COR-L47 (cell line): Measurements from ENCODE around the gene SPC24.
A peak's percentile ranks its signal among the peaks of the same experiment; 100 is the strongest.
"Not testable (repeated sequence)": the region's sequence is repeated elsewhere in the genome, so short reads cannot be mapped to it uniquely, and the experiment has no call there.

Source experiments
- DNase-seq: peaks from one replicate; lab custom pipeline; 2025; lab: John Stamatoyannopoulos, UW

The SPC24 gene

GRCh38 chr19:11191934-11192333 is 36.4 kb upstream of the SPC24 start:
- no peak for DNase-seq

- DNase-seq, result no peak
Observed at GRCh38 chr19:11191273-11191755, 35.7 kb upstream of the SPC24 start.

GRCh38 chr19:11190501-11190900 is 34.9 kb upstream of the SPC24 start:
- no peak for DNase-seq

- no peak for DNase-seq
Observed at GRCh38 chr19:11187441-11187840, 31.9 kb upstream of the SPC24 start.

- DNase-seq, result no peak
Observed at GRCh38 chr19:11182994-11183393, 27.4 kb upstream of the SPC24 start.

GRCh38 chr19:11181488-11181887 is 25.9 kb upstream of the SPC24 start:
- DNase-seq, result no peak

GRCh38 chr19:11180975-11181374 is 25.4 kb upstream of the SPC24 start:
- DNase-seq, result not testable (repeated sequence)

GRCh38 chr19:11180346-11180745 is 24.8 kb upstream of the SPC24 start:
- no peak for DNase-seq

- DNase-seq, result no peak
Observed at GRCh38 chr19:11179716-11180297, 24.2 kb upstream of the SPC24 start.

GRCh38 chr19:11179145-11179465 is 23.5 kb upstream of the SPC24 start:
- not testable (repeated sequence) for DNase-seq

- DNase-seq, result no peak
Observed at GRCh38 chr19:11177592-11177991, 22.0 kb upstream of the SPC24 start.

- no peak for DNase-seq
Observed at GRCh38 chr19:11176466-11177193, 21.0 kb upstream of the SPC24 start.

- DNase-seq, result no peak
Observed at GRCh38 chr19:11175920-11176319, 20.3 kb upstream of the SPC24 start.

GRCh38 chr19:11174336-11174735 is 18.8 kb upstream of the SPC24 start:
- DNase-seq, result peak; percentile 81

- no peak for DNase-seq
Observed at GRCh38 chr19:11173516-11174155, 18.1 kb upstream of the SPC24 start.

GRCh38 chr19:11172576-11172975 is 17.0 kb upstream of the SPC24 start:
- DNase-seq, result no peak

- no peak for DNase-seq
Observed at GRCh38 chr19:11171144-11171543, 15.6 kb upstream of the SPC24 start.

GRCh38 chr19:11169896-11170678 is 14.5 kb upstream of the SPC24 start:
- no peak for DNase-seq

- DNase-seq, result no peak
Observed at GRCh38 chr19:11168568-11168967, 13.0 kb upstream of the SPC24 start.

GRCh38 chr19:11166281-11167142 is 10.9 kb upstream of the SPC24 start:
- DNase-seq, result no peak

- DNase-seq, result no peak
Observed at GRCh38 chr19:11165486-11166030, 10.0 kb upstream of the SPC24 start.
